Jurkat, Clone E6-1 (cell line): ENCODE measurements around the gene HDLBP.
"Not testable (repeated sequence)": the region's sequence is repeated elsewhere in the genome, so short reads cannot be mapped to it uniquely, and the experiment has no call there.

ENCODE experiments used
- DNase-seq: peaks from one replicate; pipeline ENCODE4 v3.0.0-alpha.2; 2011; ENCODE audit warnings: low read depth, low spot score
- H3K4me3 ChIP-seq: 2 replicates; pipeline ENCODE4 v1.5.1; 2011; ENCODE audit warnings: mild to moderate bottlenecking, low read length, control low read depth, moderate library complexity

Gene HDLBP

DNA sequence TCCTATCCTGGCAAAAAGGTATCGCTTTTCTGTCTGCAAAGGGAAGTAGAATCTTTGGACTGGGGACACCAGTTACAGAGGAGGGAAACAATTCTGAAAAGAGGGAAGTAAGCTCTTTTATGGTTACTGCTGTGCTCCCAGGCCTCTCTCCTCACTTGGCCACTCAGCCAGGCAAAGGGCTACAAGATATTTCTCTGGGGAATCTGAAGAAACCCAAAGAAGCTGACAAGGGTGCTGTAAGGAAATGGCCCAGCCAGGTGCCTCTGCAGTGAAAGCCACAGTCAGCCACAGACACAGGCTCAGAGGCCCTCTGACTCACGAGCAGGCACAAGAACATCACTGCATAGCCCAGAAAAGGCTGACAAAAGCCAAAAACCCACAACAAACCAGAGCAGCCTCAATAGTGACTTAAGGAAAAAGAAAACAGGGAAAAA, 5.8 kb downstream of the HDLBP start:
- DNase-seq, result peak; percentile 83
- 0 out of 2 replicates have a peak overlapping the region, but pooled peaks have one; percentile 7 for H3K4me3 ChIP-seq

DNA sequence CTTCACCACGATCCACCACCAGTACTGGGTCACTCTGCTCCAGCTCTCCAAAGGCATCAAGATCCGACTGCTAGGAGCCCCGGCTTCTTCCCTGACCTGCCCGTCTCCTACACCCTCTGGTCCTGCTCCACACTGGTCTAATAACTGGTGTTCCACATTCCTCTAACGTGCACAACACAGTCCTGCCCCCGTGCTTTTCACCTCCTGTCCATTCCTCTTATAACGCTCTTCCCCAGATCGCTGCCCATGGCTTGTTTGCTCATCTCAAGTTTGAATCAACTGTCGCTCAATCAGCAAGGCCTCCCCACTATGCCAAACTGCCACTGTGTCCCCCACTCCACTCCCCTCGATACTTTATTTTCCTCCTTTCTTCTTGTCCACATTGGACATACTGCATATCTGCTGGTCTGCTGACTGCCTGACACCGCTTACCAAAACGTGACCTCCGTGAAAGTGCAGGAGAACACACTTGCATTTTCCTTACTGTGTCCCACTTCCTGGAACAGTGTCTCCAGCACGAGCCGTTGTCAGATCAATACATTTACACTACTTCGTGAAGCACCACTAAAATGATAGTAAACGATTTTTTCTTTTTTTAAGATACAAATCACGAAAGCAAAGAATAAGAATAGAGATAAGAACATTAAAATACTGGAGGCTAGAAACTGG, 6.5 kb downstream of the HDLBP start:
- H3K4me3 ChIP-seq, result no peak overlapping the region
- DNase-seq, result no peak

DNA sequence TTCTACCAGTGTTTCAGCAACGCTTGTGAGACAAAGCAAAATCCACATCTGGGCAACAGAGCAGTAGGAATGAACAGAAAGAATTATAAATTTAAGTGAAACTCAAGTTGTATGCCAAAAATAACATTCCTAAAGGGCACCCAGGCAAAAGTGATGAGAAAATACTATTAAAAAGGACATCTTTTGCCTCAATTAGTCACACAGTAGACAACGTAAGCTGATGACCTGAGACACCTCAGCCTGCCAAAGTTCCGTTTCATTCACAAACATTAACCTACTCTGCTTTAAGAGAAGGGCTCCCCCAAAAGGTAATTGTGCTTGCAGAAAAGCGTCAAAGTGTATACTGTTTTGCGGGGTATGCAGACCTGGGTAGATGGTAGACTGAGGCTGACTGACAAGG, 7.2 kb downstream of the HDLBP start:
- H3K4me3 ChIP-seq, result no peak overlapping the region
- DNase-seq, result no peak

DNA sequence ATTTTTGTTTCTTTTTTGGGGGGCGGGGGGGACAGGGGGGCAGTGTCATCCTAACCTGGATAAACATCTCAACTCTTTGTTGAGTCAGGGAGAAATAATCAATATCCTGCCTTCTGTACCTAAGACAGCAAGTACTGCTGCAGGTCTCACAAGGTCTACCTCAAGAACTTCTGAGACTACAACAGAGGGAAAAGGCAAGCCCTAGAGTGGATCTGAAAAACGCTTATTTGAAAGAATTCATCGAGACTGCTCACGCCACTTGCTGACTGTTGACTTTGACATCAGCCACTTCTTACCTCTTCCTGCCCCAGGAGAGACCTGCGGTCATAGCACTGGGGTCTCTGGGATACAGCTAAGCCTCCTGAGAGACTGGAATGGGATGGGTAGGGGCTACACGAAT, 8.4 kb downstream of the HDLBP start:
- H3K4me3 ChIP-seq, result no peak overlapping the region
- no peak for DNase-seq

DNA sequence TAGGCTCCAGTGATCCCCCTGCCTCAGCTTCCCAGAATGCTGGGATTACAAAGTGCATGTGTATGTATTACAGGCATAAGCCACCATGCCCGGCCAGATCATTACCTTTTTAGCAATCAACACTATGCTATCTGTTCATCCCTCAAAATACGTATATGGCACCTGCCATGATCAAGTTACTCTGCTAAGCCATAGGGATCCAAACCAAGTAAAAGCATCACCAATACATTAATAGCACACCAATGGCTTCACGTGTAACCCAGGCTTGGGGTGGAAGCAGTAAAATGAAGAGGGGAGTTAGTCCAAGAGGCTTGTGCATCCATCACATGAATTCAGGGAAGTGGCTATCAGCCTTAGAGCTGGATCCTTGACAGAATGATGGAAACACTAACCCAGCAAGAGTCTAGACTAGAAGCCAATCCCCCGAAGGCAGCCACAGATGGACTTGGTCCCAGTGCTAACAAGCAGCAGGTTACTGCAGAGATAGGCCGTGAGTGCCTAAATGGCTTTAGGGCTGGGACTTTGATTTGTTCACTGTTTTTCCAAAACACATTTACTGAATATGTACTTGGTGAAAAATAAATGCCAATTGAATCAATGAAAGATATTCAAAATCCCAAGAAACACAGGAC, 11.3 kb downstream of the HDLBP start:
- no peak for DNase-seq
- H3K4me3 ChIP-seq, result no peak overlapping the region

- H3K4me3 ChIP-seq, result no peak overlapping the region
- DNase-seq, result no peak
These were observed 12.5 kb downstream of the HDLBP start for GRCh38 chr2:241302759-241303651.

DNA sequence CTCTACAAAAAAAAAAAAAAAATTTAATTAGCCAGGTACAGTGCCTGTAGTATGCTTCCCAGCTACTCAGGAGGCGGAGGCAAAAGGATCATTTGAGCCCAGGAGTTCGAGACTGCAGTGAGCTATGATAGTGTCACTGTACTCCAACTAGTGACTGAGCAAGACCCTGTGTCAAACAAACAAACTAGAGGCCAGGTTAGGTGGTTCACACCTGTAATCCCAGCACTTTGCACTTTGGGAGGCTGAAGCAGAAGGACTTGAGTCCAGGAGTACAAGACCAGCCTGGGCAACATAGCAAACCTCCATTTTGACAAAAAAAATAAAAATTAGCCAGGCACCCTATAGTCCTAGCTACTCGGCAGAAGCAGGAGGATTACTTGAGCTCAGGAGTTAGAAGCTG, 13.4 kb downstream of the HDLBP start:
- DNase-seq, result no peak
- H3K4me3 ChIP-seq, result no peak overlapping the region

GRCh38 chr2:241300000-241300399, 15.5 kb downstream of the HDLBP start:
- peak; percentile 65 for DNase-seq
- no peak overlapping the region for H3K4me3 ChIP-seq

DNA sequence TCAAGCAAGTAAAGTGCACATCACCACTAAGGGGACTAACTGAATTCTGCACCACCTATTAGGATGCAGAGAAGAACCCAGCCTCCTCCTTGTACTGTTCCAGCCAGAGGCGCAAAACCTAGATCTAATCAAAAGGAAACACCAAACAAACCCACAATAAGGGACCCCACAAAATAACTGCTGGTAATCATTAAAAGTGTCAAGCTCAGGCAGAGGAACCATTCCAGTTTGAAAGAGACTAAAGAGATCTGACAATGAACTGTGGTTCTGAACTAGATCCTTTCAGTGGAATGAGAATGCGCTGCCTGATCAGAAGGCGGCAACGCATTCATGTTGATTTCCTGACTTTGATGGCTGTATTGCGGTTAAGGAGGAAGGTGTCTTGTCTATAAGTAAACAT, 16.8 kb downstream of the HDLBP start:
- DNase-seq, result peak; percentile 91
- no peak overlapping the region; the same call in 1 of the 2 replicates for H3K4me3 ChIP-seq

DNA sequence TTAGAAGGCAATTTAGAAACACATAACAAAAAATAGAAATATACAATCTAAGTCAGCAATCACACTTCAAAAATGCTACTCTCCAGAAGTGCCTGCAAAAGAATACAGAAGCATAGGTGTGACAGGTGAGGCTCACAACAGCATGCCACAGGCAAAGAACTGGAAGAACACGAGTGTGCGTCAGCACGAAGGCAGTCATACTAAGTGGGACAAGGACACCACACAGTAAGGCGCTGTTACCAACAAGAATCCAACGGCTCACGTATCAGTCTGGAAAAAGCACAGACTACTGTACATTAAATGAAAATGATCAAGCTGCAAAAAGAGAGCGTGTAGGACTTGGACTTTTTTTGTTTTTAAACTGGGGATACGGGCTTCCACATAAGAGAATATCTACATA, 18.7 kb downstream of the HDLBP start:
- DNase-seq, result no peak

GRCh38 chr2:241295326-241296095, 20.0 kb downstream of the HDLBP start:
- DNase-seq, result no peak
- H3K4me3 ChIP-seq, result no peak overlapping the region

More for the DNA sequence above, 18.7 kb downstream of the HDLBP start:
- H3K4me3 ChIP-seq, result no peak overlapping the region

DNA sequence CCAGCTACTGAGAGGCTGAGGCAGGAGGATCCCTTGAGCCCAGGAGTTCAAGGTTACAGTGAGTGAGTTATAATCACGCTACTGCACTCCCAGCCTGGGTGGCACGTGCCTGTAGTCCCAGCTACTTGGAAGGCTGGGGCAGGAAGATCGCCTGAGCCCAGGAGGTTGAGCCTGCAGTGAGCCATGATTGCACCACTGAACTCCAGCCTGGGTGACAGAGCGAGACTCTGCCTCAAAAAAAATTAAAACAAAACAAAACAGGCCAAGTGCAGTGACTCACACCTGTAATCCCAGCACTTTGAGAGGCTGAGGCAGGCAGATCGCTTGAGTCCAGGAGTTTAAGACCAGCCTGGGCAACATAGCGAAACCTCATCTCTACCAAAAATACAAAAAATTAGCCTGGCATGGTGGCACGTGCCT, 22.1 kb downstream of the HDLBP start:
- DNase-seq, H3K4me3 ChIP-seq: not testable (repeated sequence)

DNA sequence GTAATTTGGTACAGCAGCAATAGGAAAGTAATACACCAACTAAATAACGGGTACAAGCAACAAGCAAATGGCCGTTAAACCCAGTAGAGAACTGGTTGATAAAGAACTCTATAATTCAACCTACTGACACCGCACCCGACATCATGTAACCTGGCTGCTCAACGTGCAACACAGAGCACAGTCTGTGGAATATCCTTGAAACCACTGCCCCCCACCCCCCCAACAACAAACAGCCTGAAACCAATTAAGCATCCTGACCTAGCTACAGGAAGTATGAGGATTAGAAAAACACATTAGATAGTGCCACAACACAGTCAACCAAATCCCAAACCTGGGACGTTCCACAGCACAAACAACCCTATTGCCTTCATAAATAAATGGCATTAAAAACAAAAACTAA, 23.5 kb downstream of the HDLBP start:
- DNase-seq, result no peak
- H3K4me3 ChIP-seq, result no peak overlapping the region

DNA sequence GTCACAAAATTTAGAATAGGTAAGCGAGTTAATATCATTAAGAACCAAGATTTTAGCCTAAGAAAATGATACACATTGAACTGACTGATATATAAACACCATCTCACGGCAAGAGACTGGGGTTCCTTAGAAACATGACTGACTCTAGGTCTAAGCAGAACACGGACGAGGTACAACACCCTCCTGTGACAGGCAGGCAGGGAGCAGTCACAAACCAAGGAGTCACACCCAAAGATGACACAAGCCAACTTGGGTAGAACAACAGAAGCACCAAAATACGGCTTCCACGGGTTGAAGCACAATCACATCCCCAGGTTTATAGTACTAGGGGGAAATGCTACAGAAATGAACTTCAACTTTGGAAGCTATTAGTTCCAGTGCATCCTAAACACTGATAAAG, 24.3 kb downstream of the HDLBP start:
- DNase-seq, result no peak
- H3K4me3 ChIP-seq, result no peak overlapping the region

- H3K4me3 ChIP-seq, result no peak overlapping the region
- no peak for DNase-seq
These were observed 25.9 kb downstream of the HDLBP start for GRCh38 chr2:241289597-241289996.

DNA sequence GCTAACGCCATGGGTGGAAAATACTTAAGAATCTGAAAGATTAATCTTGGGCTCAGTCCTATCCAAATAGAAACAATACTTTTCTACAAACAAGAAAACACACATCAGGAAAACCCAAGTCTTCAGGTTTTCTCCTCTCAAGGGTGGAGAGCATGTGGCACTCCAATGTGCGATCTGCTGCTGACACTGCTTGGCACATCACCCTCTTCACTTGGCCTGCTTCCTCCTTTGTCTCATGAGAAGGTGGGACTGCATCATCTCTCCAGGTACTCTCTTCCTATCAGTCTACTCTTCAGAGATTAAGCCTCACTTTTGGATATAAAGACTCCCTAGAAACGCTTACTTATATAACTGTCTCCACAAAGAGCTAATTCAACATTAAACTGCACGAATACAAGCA, 26.4 kb downstream of the HDLBP start:
- no peak for DNase-seq
- no peak overlapping the region for H3K4me3 ChIP-seq

DNA sequence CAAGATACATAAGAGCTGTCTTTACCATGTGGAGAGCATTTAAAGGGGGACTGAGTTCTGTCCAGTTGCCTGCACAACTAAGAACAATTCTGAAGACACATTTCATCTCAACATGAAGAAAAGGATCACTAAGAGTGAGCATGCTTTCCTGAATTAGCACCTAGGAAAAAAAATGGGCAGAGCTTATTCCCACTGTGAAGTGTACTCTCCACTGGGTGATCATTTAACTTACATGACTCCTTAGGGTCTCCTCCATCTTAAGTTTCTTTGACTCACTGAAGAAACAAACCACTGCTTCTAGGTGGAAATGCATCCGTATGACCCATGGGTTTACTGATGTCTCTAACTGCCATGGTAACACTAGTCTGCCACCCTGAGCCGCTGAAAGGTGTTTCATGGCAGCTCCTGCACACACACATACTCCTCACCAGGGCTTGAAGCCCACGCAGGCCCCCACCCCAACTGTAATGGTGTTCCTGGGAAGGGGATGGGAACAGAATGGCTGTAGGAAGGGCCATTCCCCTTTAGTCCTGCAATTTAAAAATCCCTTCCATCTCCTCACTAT, 27.1 kb downstream of the HDLBP start:
- no peak overlapping the region for H3K4me3 ChIP-seq
- DNase-seq, result no peak

DNA sequence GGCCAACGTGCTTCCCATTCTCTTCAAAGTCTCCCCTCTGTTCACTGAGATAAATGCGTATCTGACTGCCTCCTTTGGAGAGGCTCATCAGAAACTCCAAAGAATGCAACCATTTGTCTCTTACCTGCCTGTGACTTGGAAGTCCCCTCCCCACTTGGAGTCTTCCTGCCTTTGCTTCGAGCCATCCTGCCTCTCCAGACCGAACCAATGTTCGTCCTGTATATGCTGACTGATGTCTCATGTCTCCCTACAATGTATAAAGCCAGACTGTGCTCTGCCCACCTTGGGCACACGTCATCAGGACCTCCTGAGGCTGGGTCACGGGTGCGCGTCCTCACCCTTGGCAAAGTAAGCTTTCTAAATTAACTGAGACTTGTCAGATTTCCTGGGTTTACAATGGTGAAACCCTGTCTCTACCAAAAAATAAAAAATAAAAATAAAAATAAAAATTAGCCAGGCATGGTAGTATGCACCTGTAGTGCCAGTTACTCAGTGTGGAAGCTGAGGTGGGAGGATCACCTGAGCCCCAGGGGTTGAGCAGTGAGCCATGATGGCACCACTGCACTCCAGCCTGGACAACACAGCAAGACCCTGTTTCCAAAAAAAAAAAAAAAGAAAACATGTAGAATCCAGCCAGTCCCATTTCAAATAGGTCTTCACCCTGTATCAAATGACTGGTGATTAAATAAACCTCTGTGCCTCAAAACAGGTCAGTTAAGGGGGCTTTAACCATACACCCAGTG, 29.0 kb downstream of the HDLBP start:
- no peak overlapping the region for H3K4me3 ChIP-seq
- no peak for DNase-seq
